SK-N-SH (cell line): ENCODE results near the gene EYA2. TPM values are rescaled to one million over a fixed set of nuclear protein-coding genes. Genes with fewer than 3 reads are reported as not detected.

ENCODE experiments used
- CTCF ChIA-PET: fragments of 300-600, 350-600 bp; formaldehyde crosslinking; extraction: SDS; loops from one replicate; lab custom pipeline; 2021; lab: Yijun Ruan, JAX
- POLR2A ChIA-PET: fragments of 350-600 bp; sonication (Branson Sonifier 250); formaldehyde crosslinking; extraction: SDS; loops from one replicate; lab custom pipeline; 2020; ENCODE audit warnings: antibody characterized with exemption, inconsistent platforms; lab: Yijun Ruan, JAX
- DNase-seq: peaks from one replicate; pipeline ENCODE4 v3.0.0; 2012
- H2AFZ ChIP-seq: fragments of 200-600 bp; sonication (generic); 2 replicates; pipeline ENCODE4 v1.8.1; 2016; ENCODE audit warnings: antibody characterized with exemption, mild to moderate bottlenecking, low read depth
- H3F3A ChIP-seq: fragments of 200-600 bp; sonication (generic); replicated peaks from 2 replicates; pipeline ENCODE3; 2016; ENCODE audit warnings: antibody characterized with exemption, mild to moderate bottlenecking; ENCODE audit not compliant: insufficient read depth
- H3K27ac ChIP-seq, 2 experiments: fragments of 200-500 bp in 1 of 2; fragments of 200-600 bp in 1 of 2; sonication (Bioruptor generic) in 1 of 2; sonication (generic), shearing (Covaris generic) in 1 of 2; 2 replicates each; pipeline versions ENCODE4 v1.5.1 to v1.6.1; 2014 to 2016; ENCODE audit warnings: low read depth in 2 of 2, inconsistent platforms in 1 of 2, low read length in 1 of 2, mild to moderate bottlenecking in 1 of 2, mixed read lengths in 1 of 2
- H3K27me3 ChIP-seq: fragments of 200-600 bp; sonication (generic), shearing (Covaris generic); 2 replicates; pipeline ENCODE4 v1.6.1; 2016; ENCODE audit warnings: mixed run types; ENCODE audit not compliant: insufficient read depth
- H3K36me3 ChIP-seq, 2 experiments: fragments of 200-500 bp in 1 of 2; fragments of 200-600 bp in 1 of 2; sonication (Bioruptor generic) in 1 of 2; sonication (generic) in 1 of 2; replicated peaks in 1 of 2; 2 replicates each; pipeline versions ENCODE3 to v1.5.1; 2014 to 2016; ENCODE audit warnings: low read length in 1 of 2, mild to moderate bottlenecking in 1 of 2; ENCODE audit not compliant: insufficient read depth in 2 of 2, control insufficient read depth in 1 of 2
- H3K4me1 ChIP-seq, 2 experiments: fragments of 200-500 bp in 1 of 2; fragments of 200-600 bp in 1 of 2; sonication (Bioruptor generic) in 1 of 2; sonication (generic), shearing (Covaris generic) in 1 of 2; 2 replicates each; pipeline versions ENCODE4 v1.5.1 to v1.6.1; 2014 to 2016; ENCODE audit warnings: low read depth in 1 of 2, low read length in 1 of 2, mixed run types in 1 of 2; ENCODE audit not compliant: insufficient read depth in 2 of 2, control insufficient read depth in 1 of 2
- H3K4me2 ChIP-seq: fragments of 200-600 bp; sonication (generic), shearing (Covaris generic); 2 replicates; pipeline ENCODE4 v1.6.1; 2017; ENCODE audit warnings: mixed run types
- H3K4me3 ChIP-seq, 2 experiments: fragments of 200-500 bp in 1 of 2; fragments of 200-600 bp in 1 of 2; sonication (Bioruptor generic) in 1 of 2; sonication (generic), shearing (Covaris generic) in 1 of 2; 2 replicates each; pipeline versions ENCODE4 v1.5.1 to v1.8.1; 2014 to 2016; ENCODE audit warnings: low read depth in 2 of 2, inconsistent platforms in 1 of 2, low read length in 1 of 2, mild to moderate bottlenecking in 1 of 2, mixed read lengths in 1 of 2, moderate library complexity in 1 of 2
- H3K79me2 ChIP-seq: fragments of 200-600 bp; sonication (generic); 2 replicates; pipeline ENCODE4 v1.8.1; 2017; ENCODE audit warnings: mild to moderate bottlenecking; ENCODE audit not compliant: insufficient read depth
- H3K9ac ChIP-seq: fragments of 200-600 bp; sonication (generic); 2 replicates; pipeline ENCODE4 v1.6.1; 2017; ENCODE audit warnings: mixed run types
- H3K9me2 ChIP-seq: fragments of 200-600 bp; sonication (generic); 2 replicates; pipeline ENCODE4 v1.6.1; 2017; ENCODE audit warnings: mixed run types
- H3K9me3 ChIP-seq: fragments of 200-600 bp; sonication (generic); 2 replicates; pipeline ENCODE4 v1.6.1; 2017; ENCODE audit warnings: mixed run types, mild to moderate bottlenecking, moderate library complexity
- H4K20me1 ChIP-seq: fragments of 200-600 bp; sonication (generic); 2 replicates; pipeline ENCODE4 v1.6.1; 2017; ENCODE audit warnings: mild to moderate bottlenecking, mixed run types; ENCODE audit not compliant: insufficient read depth
- CHD2 ChIP-seq: fragments of 150-350 bp; IDR thresholded peaks from 2 replicates; pipeline ENCODE4 v1.6.1; 2018; ENCODE audit warnings: low read length; ENCODE audit not compliant: partially characterized antibody
- EP300 ChIP-seq, 2 experiments: IDR thresholded peaks; 2 replicates each; pipeline versions ENCODE4 v1.4.0 to v1.6.1; 2012; ENCODE audit warnings: borderline replicate concordance in 1 of 2, low read depth in 1 of 2, low read length in 1 of 2
- FOXJ3 ChIP-seq: sonication (generic); formaldehyde crosslinking; IDR thresholded peaks from 2 replicates; pipeline ENCODE4 v1.5.1; 2020; ENCODE audit warnings: mild to moderate bottlenecking, missing genetic modification reagents
- FOXM1 ChIP-seq: IDR thresholded peaks from 2 replicates; pipeline ENCODE4 v1.4.0; 2012; ENCODE audit warnings: low read depth, mild to moderate bottlenecking
- IRF3 ChIP-seq: fragments of 150-350 bp; IDR thresholded peaks from 2 replicates; pipeline ENCODE4 v1.6.1; 2016; ENCODE audit warnings: mild to moderate bottlenecking, low read depth, low read length
- MXI1 ChIP-seq: IDR thresholded peaks from 2 replicates; pipeline ENCODE4 v1.6.1; 2012; ENCODE audit warnings: mild to moderate bottlenecking, low read depth, low read length, improper control_type of control experiment
- NFIC ChIP-seq: IDR thresholded peaks from 2 replicates; pipeline ENCODE4 v1.4.0; 2012; ENCODE audit warnings: borderline replicate concordance
- NRF1 ChIP-seq: IDR thresholded peaks from 2 replicates; pipeline ENCODE4 v1.6.1; 2012; ENCODE audit warnings: low read depth, mild to moderate bottlenecking, low read length
- RCOR1 ChIP-seq: fragments of 150-350 bp; IDR thresholded peaks from 2 replicates; pipeline ENCODE4 v1.6.1; 2017; ENCODE audit warnings: antibody characterized with exemption, low read length
- REST ChIP-seq: IDR thresholded peaks from 2 replicates; pipeline ENCODE4 v1.6.1; 2012; ENCODE audit warnings: mild to moderate bottlenecking, low read depth, low read length, moderate library complexity
- RFX5 ChIP-seq: IDR thresholded peaks from 2 replicates; pipeline ENCODE4 v1.6.1; 2012; ENCODE audit warnings: mild to moderate bottlenecking, improper control_type of control experiment, low read length
- SMC3 ChIP-seq: IDR thresholded peaks from 2 replicates; pipeline ENCODE4 v1.6.1; 2012; ENCODE audit warnings: low read depth, low read length, improper control_type of control experiment
- TAF1 ChIP-seq: IDR thresholded peaks from 2 replicates; pipeline ENCODE4 v1.6.1; 2012; ENCODE audit warnings: low read depth, mild to moderate bottlenecking, low read length, moderate library complexity, borderline replicate concordance
- TCF12 ChIP-seq: IDR thresholded peaks from 2 replicates; pipeline ENCODE4 v1.4.0; 2012
- TEAD4 ChIP-seq: IDR thresholded peaks from 2 replicates; pipeline ENCODE4 v1.4.0; 2012; ENCODE audit warnings: mild to moderate bottlenecking, borderline replicate concordance; ENCODE audit not compliant: insufficient read depth
- USF1 ChIP-seq: IDR thresholded peaks from 2 replicates; pipeline ENCODE4 v1.4.0; 2012; ENCODE audit warnings: low read depth, borderline replicate concordance
- USF2 ChIP-seq: fragments of 150-350 bp; IDR thresholded peaks from 2 replicates; pipeline ENCODE4 v1.6.1; 2017; ENCODE audit warnings: antibody characterized with exemption, low read length, low read depth, borderline replicate concordance
- WGBS: methylation state at CpG from one replicate; pipeline ENCODE4 v1.1.6; 2017; ENCODE audit warnings: low lambda C conversion rate; 5-methylcytosine and 5-hydroxymethylcytosine counted together
- polyA plus RNA-seq, 3 experiments: library from polyadenylated mRNA; depleted of rRNA; stranded (reverse); fragments of >200 nt; gene quantifications; 2 replicates each; pipeline ENCODE4 v1.2.3, GENCODE V29; 2012
- TF ChIP-seq, protein P1 (sequence below): fragments of 200-600 bp; sonication (generic); IDR thresholded peaks from 2 replicates; pipeline ENCODE4 v1.6.1; 2017; ENCODE audit warnings: antibody characterized with exemption, mild to moderate bottlenecking, moderate library complexity

Gene EYA2
- polyA plus RNA-seq, 1 of the 3 experiments (the other 2 are of a cell fraction) = 0.05 TPM

DNA sequence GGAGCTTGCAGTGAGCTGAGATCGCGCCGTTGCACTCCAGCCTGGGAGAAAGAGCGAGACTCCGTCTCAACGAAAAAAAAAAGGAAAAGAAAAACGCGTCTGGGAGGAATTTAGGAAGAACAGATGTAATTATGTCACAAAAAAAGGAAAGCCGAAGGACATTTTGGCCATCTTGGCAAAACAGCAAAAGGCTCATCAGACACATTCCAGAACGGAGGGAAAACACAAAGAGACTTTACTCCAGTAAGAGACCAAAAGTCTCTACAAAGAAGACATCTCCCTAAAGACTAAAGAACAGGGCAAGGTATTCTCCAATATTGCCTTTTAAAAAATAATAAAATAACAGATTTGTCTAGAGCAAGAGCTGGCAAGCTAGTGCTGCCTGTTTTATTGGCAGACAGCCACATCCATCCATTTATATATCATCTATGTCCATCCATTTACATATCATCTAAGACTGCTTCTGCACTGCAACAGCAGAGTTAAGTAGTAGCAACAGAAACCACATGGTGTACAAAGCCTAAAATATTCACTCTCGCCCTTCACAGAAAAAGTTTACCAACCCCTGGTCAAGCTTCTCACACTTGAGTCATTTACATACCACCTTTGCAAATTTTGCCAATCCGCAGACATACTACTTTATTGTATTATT is 328.0 kb downstream of the EYA2 start:
- no peak overlapping the region for H2AFZ ChIP-seq
- no peak overlapping the region for H3K9ac ChIP-seq
- H3K27me3 ChIP-seq = no peaks in the 10 kb centered on the region
- no peaks in the 10 kb centered on the region; the same call in 1 of the 2 replicates for H4K20me1 ChIP-seq
- no peak overlapping the region for H3K4me2 ChIP-seq
- CTCF ChIA-PET = interaction anchor here (1.1 to 7.7 kb wide), 6 partner anchors 17 to 161 kb away, joined by 3 to 54 read pairs (median 8); no protein-coding TSS in a partner anchor
- H3K4me3 ChIP-seq = no peak overlapping the region
- no peaks in the 10 kb centered on the region for H3K4me1 ChIP-seq
- H3F3A ChIP-seq = peaks cover 5% of the 10 kb centered on the region
- no peak for DNase-seq
- TF ChIP-seq NRF1 = no peak
- no peak for TF ChIP-seq TCF12
- TF ChIP-seq FOXM1 = no peak
- TF ChIP-seq FOXJ3 (CRISPR knock-in tag) = no peak
- TF ChIP-seq, all 33 proteins: peak for 0
- no peaks in the 10 kb centered on the region for H3K9me3 ChIP-seq
- POLR2A ChIA-PET = no interaction called here
- WGBS = 95% methylated on average over 12 of the region's 12 CpGs
- peaks cover 18% of the 10 kb centered on the region; the same call in 1 of the 2 replicates for H3K79me2 ChIP-seq
- peaks cover 49 to 79% of the 10 kb centered on the region in 2 experiments for H3K36me3 ChIP-seq
- no peak overlapping the region for H3K27ac ChIP-seq
- H3K9me2 ChIP-seq = no peaks in the 10 kb centered on the region

DNA sequence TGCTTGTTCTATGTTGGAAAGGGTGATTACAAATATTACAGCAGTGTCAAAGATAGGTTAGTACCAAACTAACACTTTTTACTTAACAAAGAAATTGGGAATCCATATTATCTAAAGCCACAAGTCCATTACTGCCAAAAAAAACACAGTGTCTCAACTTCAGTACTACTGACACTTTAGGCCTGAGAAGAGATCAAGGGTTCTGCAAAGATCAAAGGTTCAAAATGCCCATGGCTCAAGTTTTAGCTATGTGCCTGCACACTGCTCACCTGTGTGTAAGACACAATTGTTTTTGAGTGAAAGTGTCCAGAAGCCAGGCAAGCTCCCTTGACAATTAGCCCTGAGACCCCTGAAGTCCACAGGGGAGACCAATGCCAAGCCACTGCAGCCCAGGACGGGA is 329.3 kb downstream of the EYA2 start:
- Histone ChIP-seq H3K9ac (no peak overlapping the region), H3K4me3 (no peak overlapping the region), H3K27me3 (no peaks in the 10 kb centered on the region), H4K20me1 (no peaks in the 10 kb centered on the region), H2AFZ (no peak overlapping the region), H3K9me3 (no peaks in the 10 kb centered on the region), H3K27ac (no peak overlapping the region), H3K4me1 (no peaks in the 10 kb centered on the region; a peak in 1 of 4 replicates), H3K9me2 (no peaks in the 10 kb centered on the region), H3K4me2 (no peak overlapping the region), H3K36me3 (peaks cover 55 to 76% of the 10 kb centered on the region in 2 experiments), H3K79me2 (peaks cover 18% of the 10 kb centered on the region; the same call in 1 of the 2 replicates), H3F3A (peaks cover 5% of the 10 kb centered on the region)
- no peak for DNase-seq
- POLR2A ChIA-PET = no interaction called here
- WGBS = 100% methylated on average over 1 of the region's 1 CpG
- CTCF ChIA-PET = interaction anchor here (0.6 to 2.0 kb wide), 6 partner anchors 18 to 1835 kb away, joined by 3 to 11 read pairs (median 5); no protein-coding TSS in a partner anchor
- TF ChIP-seq RFX5 (no peak), IRF3 (no peak), TEAD4 (no peak), CHD2 (no peak), SMC3 (no peak), EP300 (IDR thresholded peaks at IDR 0.05; ENCODE audit: borderline replicate concordance in 1 of 2, low read depth in 1 of 2, low read length in 1 of 2) (no peak), USF2 (no peak), RCOR1 (no peak), REST (no peak), FOXJ3 (CRISPR knock-in tag) (no peak), NFIC (no peak), TAF1 (no peak), NRF1 (no peak), USF1 (no peak), MXI1 (no peak)
- TF ChIP-seq, protein P1, sequence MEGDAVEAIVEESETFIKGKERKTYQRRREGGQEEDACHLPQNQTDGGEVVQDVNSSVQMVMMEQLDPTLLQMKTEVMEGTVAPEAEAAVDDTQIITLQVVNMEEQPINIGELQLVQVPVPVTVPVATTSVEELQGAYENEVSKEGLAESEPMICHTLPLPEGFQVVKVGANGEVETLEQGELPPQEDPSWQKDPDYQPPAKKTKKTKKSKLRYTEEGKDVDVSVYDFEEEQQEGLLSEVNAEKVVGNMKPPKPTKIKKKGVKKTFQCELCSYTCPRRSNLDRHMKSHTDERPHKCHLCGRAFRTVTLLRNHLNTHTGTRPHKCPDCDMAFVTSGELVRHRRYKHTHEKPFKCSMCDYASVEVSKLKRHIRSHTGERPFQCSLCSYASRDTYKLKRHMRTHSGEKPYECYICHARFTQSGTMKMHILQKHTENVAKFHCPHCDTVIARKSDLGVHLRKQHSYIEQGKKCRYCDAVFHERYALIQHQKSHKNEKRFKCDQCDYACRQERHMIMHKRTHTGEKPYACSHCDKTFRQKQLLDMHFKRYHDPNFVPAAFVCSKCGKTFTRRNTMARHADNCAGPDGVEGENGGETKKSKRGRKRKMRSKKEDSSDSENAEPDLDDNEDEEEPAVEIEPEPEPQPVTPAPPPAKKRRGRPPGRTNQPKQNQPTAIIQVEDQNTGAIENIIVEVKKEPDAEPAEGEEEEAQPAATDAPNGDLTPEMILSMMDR = no peak
